Measurements from ENCODE around the gene ARHGAP24.
"Not testable (repeated sequence)": the region's sequence is repeated elsewhere in the genome, so short reads cannot be mapped to it uniquely, and the experiment has no call there.

Gene ARHGAP24

DNA sequence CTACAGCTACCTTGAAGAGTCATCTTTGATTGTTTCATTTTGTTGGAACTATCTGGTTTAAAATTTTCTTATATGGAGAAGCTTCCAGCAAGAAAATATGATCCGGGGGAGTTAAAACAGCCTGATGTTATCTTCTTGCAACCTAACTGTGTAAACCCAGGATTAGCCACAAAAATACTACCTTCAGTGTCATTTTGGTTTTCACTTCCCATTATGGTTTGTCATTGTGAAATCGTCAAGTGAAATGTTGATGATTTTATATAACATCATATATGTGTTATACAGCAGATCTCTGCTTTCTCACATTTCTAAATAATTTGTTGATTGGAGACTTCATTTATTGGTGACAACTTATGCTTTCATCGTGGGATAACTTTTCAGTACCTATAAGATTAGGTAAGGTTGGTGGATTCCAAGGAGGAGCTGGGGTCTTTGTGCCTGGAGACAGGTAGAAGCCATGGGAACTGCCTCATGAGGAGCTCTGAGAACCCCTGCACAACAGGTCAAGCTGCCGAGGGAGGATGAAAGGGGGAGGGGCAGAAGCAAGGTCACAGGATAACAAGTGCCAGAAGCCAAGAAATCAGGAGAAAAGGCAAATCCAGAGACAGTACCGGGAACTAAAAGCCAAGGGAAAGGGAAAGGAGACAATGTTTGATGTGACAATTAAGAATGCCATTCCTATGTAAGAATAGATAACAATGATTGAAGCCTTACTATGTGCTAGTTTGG, 7.2 kb downstream of the ARHGAP24 start:
- peak; percentile 32 to 53 for DNase-seq

DNA sequence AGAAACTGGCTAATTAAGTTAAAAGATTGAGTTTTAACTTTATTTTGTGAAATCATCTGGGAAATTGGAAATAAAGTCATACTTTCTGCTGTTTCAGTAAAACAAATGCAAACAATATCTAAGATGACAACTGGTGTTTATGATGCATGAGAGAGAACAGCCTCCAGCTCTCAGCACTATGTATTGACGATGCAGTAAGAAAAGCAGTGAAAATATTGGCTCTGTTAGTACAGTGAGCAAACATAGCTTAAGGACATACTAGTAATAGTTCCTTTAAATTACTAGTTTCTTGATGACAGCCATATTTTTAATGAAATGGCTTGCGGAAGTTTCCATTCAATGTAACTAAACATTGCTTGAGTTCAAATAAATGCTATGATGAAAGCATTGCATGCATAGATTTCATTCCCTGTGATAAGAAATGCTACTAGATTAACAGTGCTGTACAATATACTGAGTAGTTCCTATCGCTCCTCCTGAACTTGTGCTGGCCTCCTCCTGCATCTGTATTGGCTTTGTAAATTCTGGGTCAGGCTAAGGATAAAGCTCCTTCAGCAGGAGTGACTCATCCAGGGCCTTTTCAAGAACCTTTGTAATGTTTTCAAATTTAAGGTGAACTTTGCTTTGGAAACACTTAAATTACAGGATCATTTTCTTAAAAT, 11.6 kb downstream of the ARHGAP24 start:
- DNase-seq: no peak

- DNase-seq: no peak
These were observed 13.5 kb downstream of the ARHGAP24 start for GRCh38 chr4:85488416-85488815.

DNA sequence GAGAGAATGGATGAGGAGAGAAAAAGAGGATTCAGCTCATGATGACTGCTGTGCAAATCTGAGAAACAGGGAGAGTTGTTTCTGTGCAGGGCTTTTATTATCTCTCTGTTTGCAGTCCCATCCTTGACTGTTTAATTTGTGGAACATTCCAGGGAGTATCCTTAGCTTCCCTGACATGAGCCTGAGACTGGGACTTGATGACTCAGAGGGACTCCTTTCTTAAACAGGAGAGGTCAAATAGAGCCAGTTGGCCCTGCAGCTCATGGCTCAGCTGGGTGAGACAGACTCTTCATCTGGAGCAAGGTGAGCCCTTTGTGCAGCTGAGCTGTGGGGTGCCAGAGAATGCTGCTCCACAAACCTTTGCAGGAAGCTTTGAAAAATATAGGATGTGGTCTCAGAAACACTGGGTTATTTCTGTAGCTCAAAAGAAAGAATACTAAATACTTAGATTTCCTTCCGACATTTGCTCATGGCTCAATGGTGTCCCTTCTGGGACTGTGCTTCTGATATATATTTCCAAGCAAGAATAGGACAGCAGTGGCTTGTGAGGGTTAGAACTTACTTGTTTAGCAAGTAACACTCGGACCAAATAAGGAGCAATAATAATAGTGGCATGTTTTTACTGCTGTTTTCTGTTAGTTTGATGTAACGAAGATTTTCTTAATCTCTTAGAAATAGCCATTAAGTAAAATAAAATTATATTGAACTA, 14.5 kb downstream of the ARHGAP24 start:
- no peak for DNase-seq

- no peak for DNase-seq
These were observed 16.6 kb downstream of the ARHGAP24 start for GRCh38 chr4:85491527-85491926.

DNA sequence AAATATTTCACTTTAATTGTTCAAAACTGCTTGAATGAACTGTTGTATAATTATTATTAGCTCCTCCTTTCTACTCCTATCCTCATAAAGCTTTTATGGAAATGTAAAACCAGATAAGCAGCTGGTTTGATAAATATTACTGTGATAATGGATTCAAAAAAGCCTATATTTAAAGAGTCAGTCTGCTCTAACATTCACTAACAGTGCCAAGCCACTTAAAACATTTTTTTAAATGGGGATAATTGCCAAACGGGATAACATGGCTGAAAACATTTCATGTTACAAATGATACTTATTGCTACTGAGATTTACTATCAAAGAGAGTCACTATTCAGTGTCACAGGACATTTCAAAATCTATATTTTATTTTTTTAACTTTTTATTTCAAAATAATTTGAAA, 17.4 kb downstream of the ARHGAP24 start:
- DNase-seq: no peak

DNA sequence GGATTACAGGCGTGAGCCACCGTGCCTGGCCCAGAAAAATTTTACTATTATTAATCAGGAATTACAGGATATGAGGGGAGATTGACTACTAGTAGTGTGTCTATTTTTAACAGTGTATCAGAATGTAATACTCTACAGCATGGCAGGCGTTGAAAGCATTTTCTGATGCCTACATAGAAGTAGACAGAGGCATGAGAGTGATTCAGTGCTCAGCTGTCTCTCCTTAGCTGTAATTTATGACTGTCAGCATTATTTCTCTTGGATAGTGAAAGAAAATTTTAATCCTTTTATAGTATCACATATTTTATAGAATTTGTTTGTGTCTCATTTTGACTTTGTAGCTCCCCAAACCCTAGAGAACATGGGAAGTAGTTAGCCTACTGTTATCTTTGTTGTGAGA, 20.7 kb downstream of the ARHGAP24 start:
- no peak for DNase-seq

DNA sequence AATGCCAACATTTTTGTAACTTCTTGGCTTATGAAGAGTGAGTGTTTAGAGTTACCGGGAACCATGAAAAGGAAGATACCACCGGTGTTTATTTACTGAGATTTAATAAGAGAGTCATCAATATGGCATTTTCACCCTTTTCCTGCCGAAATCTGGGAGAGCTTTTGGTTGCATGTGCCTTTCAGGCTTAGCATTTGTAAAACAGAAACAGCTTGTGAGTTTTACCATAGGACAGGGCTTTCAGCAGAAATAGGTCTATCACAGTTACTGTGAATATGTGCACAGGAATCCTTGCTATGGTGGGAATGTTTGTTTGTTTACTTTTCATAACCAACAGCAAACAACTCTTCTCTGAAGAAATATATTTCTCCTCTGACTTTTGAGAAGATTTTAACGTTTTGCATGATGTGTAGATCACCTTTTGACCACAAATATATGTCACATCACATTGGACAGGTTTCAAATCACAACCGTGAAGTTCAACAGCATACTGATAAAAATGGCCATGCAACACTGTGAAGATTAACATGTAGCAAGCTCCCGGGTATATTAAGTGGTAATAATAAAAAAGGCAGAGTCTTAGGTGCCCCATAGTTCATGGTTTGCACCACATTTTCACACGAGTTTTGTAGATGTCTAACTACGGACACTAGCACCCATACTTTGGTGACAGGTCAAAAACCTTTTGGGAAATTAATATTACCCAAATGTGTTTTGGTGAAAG, 21.3 kb downstream of the ARHGAP24 start:
- DNase-seq: no peak

GRCh38 chr4:85496933-85497332, 22.0 kb downstream of the ARHGAP24 start:
- peak in 1 of 2 donors; percentile 32 for DNase-seq

- peak; percentile 88 to 95 for DNase-seq
These were observed 23.3 kb downstream of the ARHGAP24 start for GRCh38 chr4:85498068-85498733.

DNA sequence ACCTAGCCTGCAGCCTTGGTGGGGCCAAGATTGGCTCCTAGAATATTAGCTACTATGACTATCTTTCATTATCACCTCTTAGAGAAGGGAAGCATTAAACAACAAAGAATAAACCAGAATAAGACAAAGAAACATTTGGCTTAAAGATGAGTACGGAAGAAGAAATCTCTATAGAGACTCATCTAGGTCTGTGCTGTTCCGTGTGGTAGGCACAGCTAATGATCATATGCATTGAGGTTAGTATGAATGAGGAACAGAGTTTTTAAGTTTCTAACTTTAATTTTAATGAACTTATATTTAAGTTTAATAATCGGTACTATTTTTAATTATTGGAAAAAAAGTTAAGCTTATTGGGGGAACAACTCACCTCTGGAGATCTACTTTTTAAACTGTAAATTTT, 24.6 kb downstream of the ARHGAP24 start:
- peak in 1 of 2 donors; percentile 28 for DNase-seq

GRCh38 chr4:85500110-85500867, 25.3 kb downstream of the ARHGAP24 start:
- peak; percentile 5 to 66 for DNase-seq

DNA sequence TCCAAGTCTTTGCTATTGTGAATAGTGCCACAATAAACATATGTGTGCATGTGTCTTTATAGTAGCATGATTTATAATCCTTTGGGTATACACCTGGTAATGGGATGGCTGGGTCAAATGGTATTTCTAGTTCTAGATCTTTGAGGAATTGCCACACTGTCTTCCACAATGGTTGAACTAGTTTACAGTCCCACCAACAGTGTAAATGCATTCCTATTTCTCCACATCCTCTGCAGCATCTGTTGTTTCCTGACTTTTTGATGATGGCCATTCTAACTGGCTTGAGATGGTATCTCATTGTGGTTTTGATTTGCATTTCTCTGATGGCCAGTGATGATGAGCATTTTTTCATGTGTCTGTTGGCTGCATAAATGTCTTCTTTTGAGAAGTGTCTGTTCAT, 26.2 kb downstream of the ARHGAP24 start:
- not testable (repeated sequence) for DNase-seq

DNA sequence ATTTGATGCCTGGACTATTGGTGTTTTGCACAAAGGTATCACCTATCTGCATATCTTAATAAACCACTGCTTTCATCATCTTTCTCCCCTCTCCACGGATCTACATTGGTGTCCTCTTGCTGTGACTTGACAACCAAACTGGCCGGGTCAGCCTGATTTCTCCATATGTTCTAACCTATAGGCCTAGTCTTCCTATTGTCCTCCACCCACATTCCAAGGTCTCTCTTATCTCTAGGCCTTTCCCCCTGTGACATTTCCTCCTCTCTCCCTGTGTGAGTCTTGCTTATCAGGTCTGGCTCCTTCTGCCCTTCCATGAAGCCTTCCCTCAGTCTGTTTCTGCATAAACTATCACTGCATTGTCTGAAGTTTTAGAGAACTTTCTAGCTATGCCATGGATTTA, 33.7 kb downstream of the ARHGAP24 start:
- no peak for DNase-seq

GRCh38 chr4:85509882-85510631, 35.1 kb downstream of the ARHGAP24 start:
- DNase-seq: no peak

GRCh38 chr4:85510632-85510984, 35.7 kb downstream of the ARHGAP24 start:
- DNase-seq: no peak

- DNase-seq: no peak
These were observed 37.7 kb downstream of the ARHGAP24 start for GRCh38 chr4:85512446-85513205.

DNA sequence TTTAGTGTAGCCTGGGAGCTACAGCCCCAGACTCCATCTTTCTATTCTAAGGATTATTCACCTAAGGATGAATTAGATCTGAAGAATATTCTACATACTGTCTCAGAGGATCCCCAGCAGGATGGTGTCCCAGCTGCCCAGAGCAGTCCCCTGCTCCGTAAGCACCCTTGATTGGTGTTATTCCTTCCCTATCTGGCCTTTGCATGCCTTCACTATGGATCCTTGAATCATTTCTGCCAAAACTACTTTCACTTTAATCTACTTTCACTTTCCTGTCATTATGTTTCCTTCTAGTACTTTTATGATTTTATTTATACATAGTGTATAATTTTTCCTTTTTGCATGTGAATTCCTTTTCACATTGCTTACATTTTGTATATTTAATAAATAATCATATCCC, 39.2 kb downstream of the ARHGAP24 start:
- DNase-seq: no peak

- no peak for DNase-seq
These were observed 39.8 kb downstream of the ARHGAP24 start for GRCh38 chr4:85514783-85515182.

DNA sequence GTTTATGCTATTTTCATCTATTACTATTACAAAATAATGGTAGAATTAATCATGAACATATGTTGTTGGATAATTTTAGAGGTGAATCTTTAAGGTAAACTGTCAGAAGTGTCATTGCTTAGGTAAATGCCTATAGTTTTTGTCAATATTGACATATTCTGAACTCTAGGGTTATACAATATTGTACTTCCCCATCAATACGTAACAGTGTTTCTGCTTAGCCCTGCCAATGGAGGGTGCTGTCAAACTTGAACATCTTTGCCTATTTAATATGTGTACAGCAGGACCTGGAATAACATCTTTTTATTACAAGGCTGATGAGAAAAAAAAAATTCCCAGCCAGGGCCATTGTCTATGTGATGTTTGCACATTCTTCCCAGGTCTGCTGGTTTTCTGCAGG, 40.8 kb downstream of the ARHGAP24 start:
- DNase-seq: no peak
